GM12892 (cell line): ENCODE results near the gene RFPL1.
"Not testable (repeated sequence)": the region's sequence is repeated elsewhere in the genome, so short reads cannot be mapped to it uniquely, and the experiment has no call there.

Experiments used
- POLR2A ChIP-seq: IDR thresholded peaks from 2 replicates; pipeline ENCODE4 v1.6.1; 2011; ENCODE audit warnings: low read depth, low read length, control low read depth
- TAF1 ChIP-seq: IDR thresholded peaks from 2 replicates; pipeline ENCODE4 v1.6.1; 2011; ENCODE audit warnings: low read depth, mild to moderate bottlenecking, control low read depth, low read length, borderline replicate concordance

- TF ChIP-seq TAF1, POLR2A: not testable (repeated sequence)
Measured at GRCh38 chr22:29418704-29419103, 19.7 kb upstream of the RFPL1 start.
